Purkinje cell (primary cell): ENCODE measurements around the gene PGBD4. TPM values are rescaled to one million over a fixed set of nuclear protein-coding genes. Genes with fewer than 3 reads are reported as not detected.

Experiments
- polyA plus RNA-seq: library from polyadenylated mRNA; unstranded; fragments of >200 nt; fragmentation: Nextera tagmentation; gene quantifications from 2 replicates; pipeline ENCODE4 v1.2.1, GENCODE V29; 2014

Gene PGBD4
- polyA plus RNA-seq = 1.9 and 2.9 TPM in 2 replicates

GRCh38 chr15:34101366-34102174 lies at the start of gene PGBD4, which contains the start of gene EMC7:
Gene PGBD4, plus strand, starts transcription at chr15:34102083. Its CDS starts 449 bp downstream, at chr15:34102532.
Gene EMC7, minus strand, starts transcription at chr15:34101862. Its CDS starts 23 bp downstream, at chr15:34101839.

Other genes with a start within 250 kb of the PGBD4 start
- gene CHRM5, start 133.6 kb upstream of the PGBD4 start, polyA plus RNA-seq = not detected in 2 replicates
- 8.6 and 9.9 TPM in 2 replicates for gene AVEN, start 62.9 kb upstream of the PGBD4 start, polyA plus RNA-seq
- gene EMC7, start 221 bp upstream of the PGBD4 start, polyA plus RNA-seq = 280 and 322 TPM in 2 replicates
- 26.5 and 30.7 TPM in 2 replicates for gene KATNBL1, start 108.0 kb downstream of the PGBD4 start, polyA plus RNA-seq
- 448 and 455 TPM in 2 replicates for gene EMC4, start 122.9 kb downstream of the PGBD4 start, polyA plus RNA-seq
- gene SLC12A6, start 235.7 kb downstream of the PGBD4 start, polyA plus RNA-seq = 4.4 and 8.1 TPM in 2 replicates
- 798 and 887 TPM in 2 replicates for gene NOP10, start 241.1 kb downstream of the PGBD4 start, polyA plus RNA-seq
- not detected in 2 replicates for gene NUTM1, start 241.2 kb downstream of the PGBD4 start, polyA plus RNA-seq